ENCODE measurements around the gene HOXC10.

The HOXC10 gene

GRCh38 chr12:53993162-53994008 lies 8.4 kb downstream of the HOXC10 start:
- CTCF ChIA-PET: interaction anchor here (0.7 to 6.4 kb wide), 9 partner anchors 9 to 246 kb away, joined by 3 to 88 read pairs (median 16); partner anchors contain the start of genes HOXC10, HOXC5, HOXC8 and SMUG1
- TF ChIP-seq CTCF (IDR thresholded peaks at IDR 0.05; ENCODE audit: insufficient read depth, low read length, missing control alignments): no peak
- POLR2A ChIA-PET: interaction anchor here (0.7 to 3.8 kb wide), 5 partner anchors 8 to 365 kb away, joined by 3 to 22 read pairs (median 5); partner anchors contain the start of genes HOXC10, HOXC8 and HOXC9
- H3K4me3 ChIP-seq (ENCODE audit: low read depth, low read length): peak overlapping the region; percentile 96
- DNase-seq (ENCODE audit: low read depth, low spot score): no peak

- H3K4me3 ChIP-seq (ENCODE audit: low read depth, low read length): peak overlapping the region; percentile 96
- no peak for TF ChIP-seq CTCF (IDR thresholded peaks at IDR 0.05; ENCODE audit: insufficient read depth, low read length, missing control alignments)
- DNase-seq (ENCODE audit: low read depth, low spot score): no peak
- ChIA-PET POLR2A (interaction anchor here (0.7 to 3.8 kb wide), 3 partner anchors 9 to 365 kb away, joined by 3 to 20 read pairs (median 4); partner anchors contain the start of genes HOXC10 and HOXC8), CTCF (interaction anchor here (1.4 to 6.4 kb wide), 5 partner anchors 9 to 221 kb away, joined by 13 to 88 read pairs (median 77); partner anchors contain the start of genes HOXC10 and HOXC8)
These were observed 9.0 kb downstream of the HOXC10 start for GRCh38 chr12:53994009-53994263.

GRCh38 chr12:53994264-53995001 lies 9.5 kb downstream of the HOXC10 start:
- POLR2A ChIA-PET: interaction anchor here (0.6 to 3.8 kb wide), 5 partner anchors 9 to 228 kb away, joined by 3 to 20 read pairs (median 3); partner anchors contain the start of genes HOXC10 and HOXC8
- DNase-seq (ENCODE audit: low read depth, low spot score): no peak
- CTCF ChIA-PET: interaction anchor here (1.3 to 20.0 kb wide), 10 partner anchors 8 to 220 kb away, joined by 4 to 756 read pairs (median 42); partner anchors contain the start of genes HOXC10 and HOXC8
- H3K4me3 ChIP-seq (ENCODE audit: low read depth, low read length): peak overlapping the region; percentile 96
- no peak for TF ChIP-seq CTCF (IDR thresholded peaks at IDR 0.05; ENCODE audit: insufficient read depth, low read length, missing control alignments)

GRCh38 chr12:53995002-53995377 lies 10.0 kb downstream of the HOXC10 start:
- TF ChIP-seq CTCF (IDR thresholded peaks at IDR 0.05; ENCODE audit: insufficient read depth, low read length, missing control alignments): no peak
- peak overlapping the region; percentile 96 for H3K4me3 ChIP-seq (ENCODE audit: low read depth, low read length)
- CTCF ChIA-PET: interaction anchor here (1.3 to 20.0 kb wide), 7 partner anchors 8 to 220 kb away, joined by 4 to 756 read pairs (median 6); partner anchors contain the start of genes HOXC10 and HOXC8
- POLR2A ChIA-PET: interaction anchor here (0.6 to 2.5 kb wide), 7 partner anchors 8 to 227 kb away, joined by 3 to 12 read pairs (median 4); partner anchors contain the start of gene HOXC10
- DNase-seq (ENCODE audit: low read depth, low spot score): no peak

GRCh38 chr12:53995378-53996239 lies 10.7 kb downstream of the HOXC10 start:
- CTCF ChIA-PET: interaction anchor here (1.0 to 20.0 kb wide), 8 partner anchors 9 to 219 kb away, joined by 4 to 756 read pairs (median 6); partner anchors contain the start of genes HOXC10 and HOXC8
- DNase-seq (ENCODE audit: low read depth, low spot score): no peak
- peak overlapping the region; percentile 96 for H3K4me3 ChIP-seq (ENCODE audit: low read depth, low read length)
- no peak for TF ChIP-seq CTCF (IDR thresholded peaks at IDR 0.05; ENCODE audit: insufficient read depth, low read length, missing control alignments)
- POLR2A ChIA-PET: interaction anchor here (0.8 to 2.5 kb wide), 9 partner anchors 8 to 227 kb away, joined by 3 to 12 read pairs (median 4); partner anchors contain the start of gene HOXC10

Measured in AG04449 (cell line).